ENCODE data around the gene AKR1E2.

Gene AKR1E2

GRCh38 chr10:4813496-4813895, 12.5 kb upstream of the AKR1E2 start:
- no peak for DNase-seq (ENCODE audit: low read depth)

- DNase-seq (ENCODE audit: low read depth), result peak; percentile 33
Observed at GRCh38 chr10:4815646-4816180, 10.3 kb upstream of the AKR1E2 start.

- no peak for DNase-seq (ENCODE audit: low read depth)
Observed at GRCh38 chr10:4816966-4817365, 9.0 kb upstream of the AKR1E2 start.

GRCh38 chr10:4819067-4819466, 6.9 kb upstream of the AKR1E2 start:
- no peak for DNase-seq (ENCODE audit: low read depth)

GRCh38 chr10:4819707-4820106, 6.3 kb upstream of the AKR1E2 start:
- no peak for DNase-seq (ENCODE audit: low read depth)

GRCh38 chr10:4820804-4821401, 5.1 kb upstream of the AKR1E2 start:
- DNase-seq (ENCODE audit: low read depth), result no peak

- DNase-seq (ENCODE audit: low read depth), result no peak
Observed at GRCh38 chr10:4822208-4822607, 3.8 kb upstream of the AKR1E2 start.

GRCh38 chr10:4824791-4825310, 1.2 kb upstream of the AKR1E2 start:
- DNase-seq (ENCODE audit: low read depth), result no peak

- no peak for DNase-seq (ENCODE audit: low read depth)
Observed at GRCh38 chr10:4825456-4825867, 545 bp upstream of the AKR1E2 start.

- no peak for DNase-seq (ENCODE audit: low read depth)
Observed at GRCh38 chr10:4826792-4827324, 851 bp downstream of the AKR1E2 start.

GRCh38 chr10:4828005-4828404, 2.0 kb downstream of the AKR1E2 start:
- no peak for DNase-seq (ENCODE audit: low read depth)

GRCh38 chr10:4830551-4830950, 4.5 kb downstream of the AKR1E2 start:
- DNase-seq (ENCODE audit: low read depth), result no peak

GRCh38 chr10:4831091-4831490, 5.1 kb downstream of the AKR1E2 start:
- no peak for DNase-seq (ENCODE audit: low read depth)

GRCh38 chr10:4833286-4833685, 7.3 kb downstream of the AKR1E2 start:
- no peak for DNase-seq (ENCODE audit: low read depth)

- DNase-seq (ENCODE audit: low read depth), result no peak
Observed at GRCh38 chr10:4834898-4835405, 8.9 kb downstream of the AKR1E2 start.

- no peak for DNase-seq (ENCODE audit: low read depth)
Observed at GRCh38 chr10:4835494-4835918, 9.5 kb downstream of the AKR1E2 start.

GRCh38 chr10:4836416-4836969, 10.5 kb downstream of the AKR1E2 start:
- DNase-seq (ENCODE audit: low read depth), result no peak

- DNase-seq (ENCODE audit: low read depth), result no peak
Observed at GRCh38 chr10:4837551-4837950, 11.5 kb downstream of the AKR1E2 start.

GRCh38 chr10:4838743-4839142, 12.7 kb downstream of the AKR1E2 start:
- DNase-seq (ENCODE audit: low read depth), result no peak

- DNase-seq (ENCODE audit: low read depth), result no peak
Observed at GRCh38 chr10:4839353-4839752, 13.3 kb downstream of the AKR1E2 start.

- DNase-seq (ENCODE audit: low read depth), result no peak
Observed at GRCh38 chr10:4840151-4840550, 14.1 kb downstream of the AKR1E2 start.

GRCh38 chr10:4843525-4844180, 17.6 kb downstream of the AKR1E2 start:
- DNase-seq (ENCODE audit: low read depth), result no peak

GRCh38 chr10:4844864-4845263, 18.9 kb downstream of the AKR1E2 start:
- no peak for DNase-seq (ENCODE audit: low read depth)

Measured in EH (cell line).